Heart left ventricle (tissue), 16 donors: ENCODE measurements around the gene LIME1. TPM values are rescaled to one million over a fixed set of nuclear protein-coding genes. Genes with fewer than 3 reads are reported as not detected.

Experiments
- ATAC-seq, 4 donors: fragments of 200-7000 bp; cut with Tn5 transposase; one replicate each; pipeline ENCODE4 v1.9.1; 2020 to 2022; ENCODE audit warnings: moderate library complexity in 4 of 4, mild to moderate bottlenecking in 3 of 4, moderate number of reproducible peaks in 1 of 4
- DNase-seq, 5 donors: peaks; one replicate each; pipeline ENCODE4 v3.0.0-alpha.2; 2020
- H3K27ac ChIP-seq, 12 donors: fragments of 200-600 bp; sonication (generic) in 4 of 12; one replicate each; pipeline versions ENCODE4 v1.5.0 to v1.8.0; 2016 to 2022; ENCODE audit warnings: mild to moderate bottlenecking in 2 of 12
- H3K27me3 ChIP-seq, 9 donors: fragments of 200-600 bp; sonication (generic) in 2 of 9; one replicate each; pipeline versions ENCODE4 v1.5.1 to v1.8.0; 2016 to 2022; ENCODE audit warnings: mild to moderate bottlenecking in 3 of 9
- H3K36me3 ChIP-seq, 9 donors: fragments of 200-600 bp; sonication (generic) in 2 of 9; one replicate each; pipeline versions ENCODE4 v1.5.0 to v1.8.0; 2018 to 2022; ENCODE audit warnings: mild to moderate bottlenecking in 2 of 9
- H3K4me1 ChIP-seq, 12 donors: fragments of 200-600 bp; sonication (generic) in 4 of 12; one replicate each; pipeline versions ENCODE4 v1.5.0 to v1.8.0; 2016 to 2022; ENCODE audit warnings: mild to moderate bottlenecking in 3 of 12
- H3K4me3 ChIP-seq, 12 donors: fragments of 200-600 bp; sonication (generic) in 4 of 12; one replicate each; pipeline versions ENCODE4 v1.5.0 to v1.8.0; 2017 to 2022; ENCODE audit warnings: mild to moderate bottlenecking in 9 of 12, moderate library complexity in 4 of 12
- H3K9me3 ChIP-seq, 12 donors: fragments of 200-600 bp; sonication (generic) in 4 of 12; one replicate each; pipeline versions ENCODE4 v1.5.0 to v1.8.0; 2016 to 2022; ENCODE audit warnings: mild to moderate bottlenecking in 1 of 12
- POLR2A ChIP-seq, 2 donors: fragments of 450-650 bp; IDR thresholded peaks; one replicate each; pipeline ENCODE4 v1.6.1; 2017; ENCODE audit warnings: antibody characterized with exemption in 2 of 2, mild to moderate bottlenecking in 2 of 2, moderate library complexity in 2 of 2
- WGBS, 4 donors: extraction: QIAGEN DNeasy Blood & Tissue Kit in 2 of 4; methylation state at CpG; one replicate each; pipeline versions ENCODE4 v1.1.5 to v1.1.7; 2013 to 2018; 5-methylcytosine and 5-hydroxymethylcytosine counted together
- intact Hi-C, 10 donors: fragments of 100-400 bp; cut with DNase I; formaldehyde crosslinking; loops; one replicate each; pipeline versions ENCODE4 v1.11.1 to v1.14.2; 2022
- polyA plus RNA-seq, 2 donors: library from polyadenylated mRNA; stranded (reverse); fragments of 200-250 nt; gene quantifications; one replicate each; pipeline ENCODE4 v1.2.3, GENCODE V29; 2013
- total RNA-seq, 9 donors: library from RNA; depleted of rRNA in 2 of 9; stranded (reverse); fragments of >200 nt in 2 of 9; fragmentation: NEBNext Ultra II Directional in 3 of 9; extraction: Animal tissue kit (Norgen Biotek cat#: 25700) in 3 of 9; gene quantifications; one replicate each; pipeline versions ENCODE4 v1.1.0 to v1.2.4, GENCODE V29; 2016 to 2023
- TF ChIP-seq, protein P1 (sequence below), 12 donors: fragments of 200-600 bp; sonication (generic) in 4 of 12; IDR thresholded peaks; one replicate each; pipeline versions ENCODE4 v1.5.0 to v1.8.0; 2018 to 2022; ENCODE audit warnings: antibody characterized with exemption in 12 of 12, mild to moderate bottlenecking in 5 of 12
- donor health status: ischemic (EF 13 %, LVEDD 7.1; RV severe dilation, severe dysfunction).
- donor health status: healthy with polysubstance abuse.
- donor health status: DM: no; HTN: yes; CAD: no.
- donor health status: DM: no; HTN: no; CAD: no.
- donor health status: ischemic (EF 25% LVEDD 6.9; RV normal size, moderate dysfunction).
- donor health status: ischemic (EF 25% LVEDD 5.7; RV mildly dilated, moderate dysfunction).
- donor health status: healthy.
- donor health status: DM: yes; HTN: yes; CAD: no.
- donor health status: ischemic (EF 35%, LVEDD 5.7; RV mildly dilated, moderate dysfunction).
- donor health status: nonischemic (EF 11% LVEDD 7.7; RV severe dilation, severe dysfunction).
- donor health status: DM: yes; HTN: yes; CAD: no.
- donor health status: PGD.
- donor health status: ischemic (EF 29% LVEDD 5.4; RV normal size, mild dysfunction).
- donor health status: nonischemic (EF 23%, LVEDD 6.1; RV moderate dilation, normal function).

The LIME1 gene
- total and polyA plus RNA-seq, 11 donors = 0.95 to 7.1 (median 3.4) TPM

DNA sequence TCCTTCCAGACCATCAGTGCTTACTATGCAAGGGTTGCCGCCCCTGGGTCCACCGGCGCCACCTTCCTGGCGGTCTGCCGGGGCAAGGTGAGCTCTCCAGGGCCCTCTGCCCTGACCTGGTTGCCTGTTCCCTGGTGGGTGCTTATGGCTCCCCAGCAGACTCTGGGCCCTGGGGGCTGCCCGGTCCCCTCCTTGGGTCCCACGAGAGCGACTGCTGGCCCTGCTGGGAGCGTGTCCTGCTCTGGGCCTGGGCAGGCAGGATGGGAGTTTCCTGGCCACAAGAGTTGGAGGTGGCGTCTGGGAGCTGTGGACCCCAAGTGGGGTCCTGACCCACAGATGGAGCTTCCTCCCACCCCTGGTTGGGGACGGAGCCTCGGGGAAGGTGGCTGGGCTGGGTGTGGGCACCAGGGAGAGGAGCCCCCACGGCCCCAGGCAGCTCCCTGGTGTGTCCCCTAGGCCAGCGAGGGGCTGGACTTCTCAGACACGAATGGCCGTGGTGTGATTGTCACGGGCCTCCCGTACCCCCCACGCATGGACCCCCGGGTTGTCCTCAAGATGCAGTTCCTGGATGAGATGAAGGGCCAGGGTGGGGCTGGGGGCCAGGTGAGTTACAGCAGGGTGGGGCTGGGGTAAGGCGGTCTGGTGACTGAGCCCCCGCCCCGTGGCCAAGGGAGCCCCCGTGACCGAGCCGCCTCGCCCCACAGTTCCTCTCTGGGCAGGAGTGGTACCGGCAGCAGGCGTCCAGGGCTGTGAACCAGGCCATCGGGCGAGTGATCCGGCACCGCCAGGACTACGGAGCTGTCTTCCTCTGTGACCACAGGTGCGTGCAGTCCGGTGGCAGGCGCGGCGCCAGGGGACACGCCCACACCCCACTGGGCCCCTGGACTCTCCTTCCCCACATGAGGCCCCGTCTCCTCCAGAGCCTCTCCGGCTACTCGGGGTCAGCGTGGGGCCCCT lies 47.1 kb upstream of the LIME1 start:
- Histone ChIP-seq H3K4me1 (peaks cover 19 to 69% (median 36%) of the 10 kb centered on the region in 12 donors), H3K36me3 (peaks cover 0 to 14% (median 2%) of the 10 kb centered on the region in 9 donors), H3K4me3 (no peak overlapping the region), H3K27ac (peak overlapping the region in 9 of 12 donors; percentile 84 to 99 (median 90)), H3K9me3 (no peaks in the 10 kb centered on the region), H3K27me3 (no peaks in the 10 kb centered on the region)
- 90 to 93% (median 92%) methylated on average over 11 to 44 of the region's 44 CpGs for WGBS, 4 donors
- ATAC-seq (no peak), DNase-seq (peak in 1 of 5 donors; percentile 55)
- intact Hi-C loops = loop anchor here in 1 of 10 donors (10.0 kb wide), 1 partner anchor 285 kb away; the partner anchor contains the start of gene SAMD10
- no peak for TF ChIP-seq POLR2A (IDR thresholded peaks at IDR 0.05)
- TF ChIP-seq, protein P1, sequence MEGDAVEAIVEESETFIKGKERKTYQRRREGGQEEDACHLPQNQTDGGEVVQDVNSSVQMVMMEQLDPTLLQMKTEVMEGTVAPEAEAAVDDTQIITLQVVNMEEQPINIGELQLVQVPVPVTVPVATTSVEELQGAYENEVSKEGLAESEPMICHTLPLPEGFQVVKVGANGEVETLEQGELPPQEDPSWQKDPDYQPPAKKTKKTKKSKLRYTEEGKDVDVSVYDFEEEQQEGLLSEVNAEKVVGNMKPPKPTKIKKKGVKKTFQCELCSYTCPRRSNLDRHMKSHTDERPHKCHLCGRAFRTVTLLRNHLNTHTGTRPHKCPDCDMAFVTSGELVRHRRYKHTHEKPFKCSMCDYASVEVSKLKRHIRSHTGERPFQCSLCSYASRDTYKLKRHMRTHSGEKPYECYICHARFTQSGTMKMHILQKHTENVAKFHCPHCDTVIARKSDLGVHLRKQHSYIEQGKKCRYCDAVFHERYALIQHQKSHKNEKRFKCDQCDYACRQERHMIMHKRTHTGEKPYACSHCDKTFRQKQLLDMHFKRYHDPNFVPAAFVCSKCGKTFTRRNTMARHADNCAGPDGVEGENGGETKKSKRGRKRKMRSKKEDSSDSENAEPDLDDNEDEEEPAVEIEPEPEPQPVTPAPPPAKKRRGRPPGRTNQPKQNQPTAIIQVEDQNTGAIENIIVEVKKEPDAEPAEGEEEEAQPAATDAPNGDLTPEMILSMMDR (IDR thresholded peaks at IDR 0.05) = no peak

DNA sequence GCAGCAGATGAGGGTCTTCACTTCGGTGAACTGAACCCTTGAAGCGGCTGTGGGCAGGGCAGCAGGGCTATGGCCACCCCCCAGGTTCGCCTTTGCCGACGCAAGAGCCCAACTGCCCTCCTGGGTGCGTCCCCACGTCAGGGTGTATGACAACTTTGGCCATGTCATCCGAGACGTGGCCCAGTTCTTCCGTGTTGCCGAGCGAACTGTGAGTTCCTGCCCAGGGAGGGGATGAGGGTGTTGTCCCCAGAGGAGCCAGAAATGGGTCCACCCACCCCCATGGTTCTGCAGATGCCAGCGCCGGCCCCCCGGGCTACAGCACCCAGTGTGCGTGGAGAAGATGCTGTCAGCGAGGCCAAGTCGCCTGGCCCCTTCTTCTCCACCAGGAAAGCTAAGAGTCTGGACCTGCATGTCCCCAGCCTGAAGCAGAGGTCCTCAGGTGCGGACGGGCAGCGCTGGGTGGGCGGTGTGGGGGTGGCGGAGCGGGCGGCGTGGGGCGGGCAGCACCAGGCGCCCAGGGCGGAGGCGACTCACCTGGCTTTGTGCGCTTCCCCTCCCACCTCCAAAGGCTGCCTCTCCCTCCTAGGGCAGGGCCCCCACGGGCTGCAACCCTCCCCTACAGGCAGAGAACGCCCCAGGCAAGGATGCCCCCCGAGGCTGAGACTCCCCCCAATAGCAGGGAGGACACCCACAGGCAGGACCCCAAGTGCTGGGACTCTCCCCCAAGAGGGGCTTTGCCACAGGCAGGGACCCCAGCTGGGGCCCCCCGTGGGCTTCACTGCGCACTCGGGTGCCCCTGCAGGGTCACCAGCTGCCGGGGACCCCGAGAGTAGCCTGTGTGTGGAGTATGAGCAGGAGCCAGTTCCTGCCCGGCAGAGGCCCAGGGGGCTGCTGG lies 46.2 kb upstream of the LIME1 start:
- ATAC-seq (no peak), DNase-seq (peak in 1 of 5 donors; percentile 42)
- H3K9me3 ChIP-seq = no peaks in the 10 kb centered on the region
- TF ChIP-seq POLR2A (IDR thresholded peaks at IDR 0.05) = no peak
- TF ChIP-seq, protein P1 (IDR thresholded peaks at IDR 0.05) = no peak
- no peaks in the 10 kb centered on the region for H3K27me3 ChIP-seq
- intact Hi-C loops = loop anchor here in 1 of 10 donors (10.0 kb wide), 1 partner anchor 285 kb away; the partner anchor contains the start of gene SAMD10
- H3K27ac ChIP-seq = peak overlapping the region in 1 of 12 donors; percentile 61
- no peak overlapping the region for H3K4me3 ChIP-seq
- 91 to 93% (median 92%) methylated on average over 22 to 40 of the region's 40 CpGs for whole genome bisulfite sequencing, 4 donors
- H3K36me3 ChIP-seq = peaks cover 0 to 24% (median 11%) of the 10 kb centered on the region in 9 donors
- peaks cover 19 to 63% (median 37%) of the 10 kb centered on the region in 12 donors for H3K4me1 ChIP-seq

- H3K27me3 ChIP-seq = no peaks in the 10 kb centered on the region
- DNase-seq = peak in 1 of 5 donors; percentile 64
- WGBS, 4 donors = 82 to 86% (median 84%) methylated on average over 16 to 24 of the region's 24 CpGs
- TF ChIP-seq POLR2A (IDR thresholded peaks at IDR 0.05) = no peak
- TF ChIP-seq, protein P1 (IDR thresholded peaks at IDR 0.05) = no peak
- intact Hi-C loops = loop anchor here in 1 of 10 donors (10.0 kb wide), 1 partner anchor 284 kb away; the partner anchor contains the start of gene SAMD10
- H3K4me3 ChIP-seq = no peak overlapping the region
- H3K27ac ChIP-seq = peak overlapping the region in 1 of 12 donors; percentile 61
- H3K36me3 ChIP-seq = peaks cover 0 to 28% (median 13%) of the 10 kb centered on the region in 9 donors
- H3K4me1 ChIP-seq = peaks cover 21 to 57% (median 36%) of the 10 kb centered on the region in 12 donors
- ATAC-seq = no peak
- no peaks in the 10 kb centered on the region for H3K9me3 ChIP-seq
These were observed 45.4 kb upstream of the LIME1 start for GRCh38 chr20:63690898-63691710.
